ENCODE measurements around the gene AHCYL1. TPM values are rescaled to one million over a fixed set of nuclear protein-coding genes. Genes with fewer than 3 reads are reported as not detected.
"Not testable (repeated sequence)": the region's sequence is repeated elsewhere in the genome, so short reads cannot be mapped to it uniquely, and the experiment has no call there.

The AHCYL1 gene
- total and polyA plus RNA-seq, 8 donors, result 31.0 to 76.3 (median 62.7) TPM

DNA sequence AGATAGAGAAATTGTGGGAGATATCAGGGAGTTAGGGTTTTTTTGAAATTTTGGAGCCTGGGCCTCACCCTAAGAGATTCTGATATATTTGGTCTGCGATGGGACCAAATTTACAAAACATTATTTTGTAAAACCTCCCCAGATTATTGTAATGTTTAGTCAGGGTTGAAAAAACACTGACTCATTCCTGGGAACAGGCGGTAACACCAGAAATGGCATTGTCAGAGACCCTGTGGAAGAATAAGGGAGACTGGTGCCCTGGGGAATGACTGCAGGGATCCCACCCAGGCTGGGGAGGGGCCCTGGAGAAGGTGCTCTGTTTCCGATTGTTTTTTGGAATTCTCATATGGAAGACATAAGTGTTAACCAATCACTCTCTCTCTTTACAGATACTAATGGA, 36.7 kb downstream of the AHCYL1 start:
- intact Hi-C loops (cut with DNase I; ENCODE audit: low total_unique reads), result no loop called here
- TF ChIP-seq POLR2A (IDR thresholded peaks at IDR 0.05) (no peak), CTCF (IDR thresholded peaks at IDR 0.05) (no peak), EP300 (IDR thresholded peaks at IDR 0.05) (no peak), POLR2AphosphoS5 (IDR thresholded peaks at IDR 0.05) (no peak)
- DNase-seq, result no peak
- Histone ChIP-seq H3K4me3 (no peak overlapping the region), H3K27me3 (no peaks in the 10 kb centered on the region), H3K36me3 (peaks cover 79 to 95% (median 92%) of the 10 kb centered on the region in 4 donors), H3K9me3 (no peaks in the 10 kb centered on the region), H3K4me1 (no peaks in the 10 kb centered on the region), H3K27ac (no peak overlapping the region)
- 84 to 94% (median 92%) methylated on average over 3 of the region's 3 CpGs for WGBS, 5 donors

GRCh38 chr1:110024613-110025012, 40.0 kb downstream of the AHCYL1 start:
- Histone ChIP-seq H3K36me3 (peaks cover 45 to 61% (median 59%) of the 10 kb centered on the region in 4 donors), H3K9me3 (no peaks in the 10 kb centered on the region), H3K4me3 (no peak overlapping the region), H3K27me3 (no peaks in the 10 kb centered on the region), H3K4me1 (peaks cover 0 to 4% (median 0%) of the 10 kb centered on the region in 4 donors), H3K27ac (no peak overlapping the region)
- intact Hi-C loops (cut with DNase I; ENCODE audit: low total_unique reads), result no loop called here
- 86 to 97% (median 93%) methylated on average over 4 of the region's 4 CpGs for WGBS, 5 donors
- TF ChIP-seq EP300 (IDR thresholded peaks at IDR 0.05), result no peak
- TF ChIP-seq POLR2A (IDR thresholded peaks at IDR 0.05), result no peak
- no peak for TF ChIP-seq CTCF (IDR thresholded peaks at IDR 0.05)
- TF ChIP-seq POLR2AphosphoS5 (IDR thresholded peaks at IDR 0.05), result no peak
- no peak for DNase-seq

GRCh38 chr1:110030687-110031086, 46.1 kb downstream of the AHCYL1 start:
- intact Hi-C loops (cut with DNase I; ENCODE audit: low total_unique reads); DNase-seq; H3K27me3 ChIP-seq; H3K36me3 ChIP-seq; H3K9me3 ChIP-seq: not testable (repeated sequence)
- 74 to 84% (median 76%) methylated on average over 4 of the region's 4 CpGs for WGBS, 5 donors
- Histone ChIP-seq H3K4me1 (peaks cover 5 to 20% (median 14%) of the 10 kb centered on the region in 4 donors), H3K27ac (peak overlapping the region in 2 of 5 donors; percentile 6 to 57), H3K4me3 (peak overlapping the region in 2 of 4 donors; percentile 12 to 20)

DNA sequence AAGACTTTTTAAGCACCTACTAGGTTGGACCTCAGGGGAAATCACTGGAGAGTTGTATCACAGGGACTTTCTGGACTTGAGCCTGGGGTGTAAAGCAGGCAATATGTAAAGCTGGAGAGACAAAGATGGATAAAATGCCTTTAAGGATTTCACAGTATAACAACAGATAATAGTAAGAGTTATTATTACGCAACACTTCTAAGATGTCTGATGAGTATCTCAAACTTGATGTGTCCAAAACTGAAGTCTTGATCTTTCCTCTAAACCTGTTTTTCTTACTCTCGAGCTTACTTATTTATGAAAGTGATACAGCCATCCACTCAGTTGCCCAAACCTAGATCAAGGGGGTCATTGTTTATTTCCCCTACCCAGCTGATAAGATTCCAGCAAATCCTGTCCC, 47.8 kb downstream of the AHCYL1 start:
- intact Hi-C loops (cut with DNase I; ENCODE audit: low total_unique reads), result no loop called here
- H3K36me3 ChIP-seq, result peaks cover 0 to 4% (median 3%) of the 10 kb centered on the region in 4 donors
- no peaks in the 10 kb centered on the region for H3K27me3 ChIP-seq
- H3K27ac ChIP-seq, result no peak overlapping the region
- 83 to 92% (median 89%) methylated on average over 2 of the region's 2 CpGs for WGBS, 5 donors
- no peaks in the 10 kb centered on the region for H3K9me3 ChIP-seq
- DNase-seq, result no peak
- peaks cover 10 to 36% (median 25%) of the 10 kb centered on the region in 4 donors for H3K4me1 ChIP-seq
- H3K4me3 ChIP-seq, result no peak overlapping the region
- TF ChIP-seq EP300 (IDR thresholded peaks at IDR 0.05), result no peak

GRCh38 chr1:110033421-110033820, 48.9 kb downstream of the AHCYL1 start:
- WGBS, 5 donors, result 85 to 93% (median 86%) methylated on average over 5 of the region's 5 CpGs
- TF ChIP-seq CTCF (IDR thresholded peaks at IDR 0.05) (no peak), POLR2AphosphoS5 (IDR thresholded peaks at IDR 0.05) (no peak), POLR2A (IDR thresholded peaks at IDR 0.05) (no peak), EP300 (IDR thresholded peaks at IDR 0.05) (no peak)
- Histone ChIP-seq H3K27me3 (no peaks in the 10 kb centered on the region), H3K27ac (no peak overlapping the region), H3K4me1 (peaks cover 10 to 39% (median 25%) of the 10 kb centered on the region in 4 donors), H3K9me3 (no peaks in the 10 kb centered on the region), H3K36me3 (peaks cover 8 to 15% (median 11%) of the 10 kb centered on the region in 4 donors), H3K4me3 (peak overlapping the region in 1 of 4 donors; percentile 100)
- intact Hi-C loops (cut with DNase I; ENCODE audit: low total_unique reads), result no loop called here
- DNase-seq, result no peak

All from stomach (tissue), 9 donors.